ENCODE results near the gene PINK1.

- TF ChIP-seq MXI1 (conservative IDR thresholded peaks at IDR 0.05; ENCODE audit: poor library complexity, severe bottlenecking) (no peak), CTCF (IDR thresholded peaks at IDR 0.05; ENCODE audit: poor library complexity, severe bottlenecking) (no peak), EP300 (conservative IDR thresholded peaks at IDR 0.05; ENCODE audit: poor library complexity, severe bottlenecking) (no peak), EZH2 (IDR thresholded peaks at IDR 0.05; ENCODE audit: borderline replicate concordance, insufficient read depth, low read length, poor library complexity, severe bottlenecking) (no peak), POLR2AphosphoS5 (IDR thresholded peaks at IDR 0.05) (no peak), TAF1 (IDR thresholded peaks at IDR 0.05; ENCODE audit: low read depth) (no peak)
Observed at GRCh38 chr1:20682571-20683236, 49.4 kb downstream of the PINK1 start.

Measured in neural cell (in vitro differentiated cells).